Measurements from ENCODE around the gene UFD1. TPM values are rescaled to one million over a fixed set of nuclear protein-coding genes. Genes with fewer than 3 reads are reported as not detected.

UFD1 gene
- total RNA-seq, 1 experiment from 2014 or later: 74.4 TPM

GRCh38 chr22:19442166-19442565 is 36.8 kb downstream of the UFD1 start:
- Histone ChIP-seq H2AK5ac (ENCODE audit: insufficient read length, low read length) (no peak overlapping the region), H2BK15ac (ENCODE audit: low read depth, low read length) (no peak overlapping the region), H2BK120ac (ENCODE audit: low read depth, low read length, poor library complexity, severe bottlenecking) (no peak overlapping the region), H3T11ph (ENCODE audit: low read length) (no peak overlapping the region), H4K91ac (ENCODE audit: insufficient read length, low read depth, low read length) (no peak overlapping the region), H3K14ac (ENCODE audit: insufficient read depth, low read length) (no peak overlapping the region), H3K79me2 (ENCODE audit: insufficient read depth, low read length) (no peaks in the 10 kb centered on the region; the same call in 1 of the 2 replicates), H3K18ac (ENCODE audit: insufficient read length, low read depth, low read length) (no peak overlapping the region), H3K4me2 (ENCODE audit: insufficient read depth, insufficient read length, low read length) (no peak overlapping the region), H3K23me2 (ENCODE audit: insufficient read length, low read depth, low read length, poor library complexity, severe bottlenecking) (peaks cover 4% of the 10 kb centered on the region), H4K8ac (replicated peaks; ENCODE audit: insufficient read length, low read depth, low read length) (no peak overlapping the region), H2BK5ac (ENCODE audit: insufficient read length, low read length) (no peak overlapping the region), H4K5ac (ENCODE audit: insufficient read length, low read depth, low read length) (no peak overlapping the region), H2AFZ (ENCODE audit: low read length) (no peak overlapping the region), H2BK12ac (ENCODE audit: insufficient read length, low read depth, low read length) (no peak overlapping the region), H2BK20ac (ENCODE audit: low read depth, low read length, poor library complexity, severe bottlenecking) (no peak overlapping the region), H3K23ac (ENCODE audit: insufficient read length, low read depth, low read length) (no peak overlapping the region), H4K20me1 (ENCODE audit: control insufficient read depth, insufficient read depth, insufficient read length) (peaks cover 2% of the 10 kb centered on the region), H3K4me1 (ENCODE audit: insufficient read depth, low read length) (no peaks in the 10 kb centered on the region), H3K9ac (ENCODE audit: extremely low read depth, insufficient read length, low read length) (no peak overlapping the region), H3K4ac (ENCODE audit: low read depth, low read length) (no peak overlapping the region), H3K56ac (ENCODE audit: insufficient read length, low read depth, low read length) (no peak overlapping the region), H3K27me3 (ENCODE audit: insufficient read depth, low read length) (no peaks in the 10 kb centered on the region; the same call in 1 of the 2 replicates), H3K9me3 (ENCODE audit: control insufficient read depth, low read depth, low read length) (no peaks in the 10 kb centered on the region), H3K27ac (ENCODE audit: insufficient read length, low read depth, low read length) (no peak overlapping the region), H3K79me1 (ENCODE audit: insufficient read depth, low read depth, low read length, poor library complexity, severe bottlenecking) (no peaks in the 10 kb centered on the region)
- no peak for DNase-seq
- no peak for TF ChIP-seq CTCF (conservative IDR thresholded peaks at IDR 0.05)
- peaks cover 19% of the 10 kb centered on the region for H3K27me3 Mint-ChIP-seq (ENCODE audit: low read depth)
- H3K4me3 Mint-ChIP-seq: no peak overlapping the region
- H3K27ac Mint-ChIP-seq: no peak overlapping the region
- no CpG with 5 or more reads among the region's 2 CpGs for WGBS (ENCODE audit: extremely low coverage, insufficient read length, low lambda C conversion rate)
- no peaks in the 10 kb centered on the region; a peak in 1 of 5 replicates for H3K9me3 Mint-ChIP-seq
- peaks cover 9% of the 10 kb centered on the region in 2 experiments for H3K4me1 Mint-ChIP-seq
- H3K36me3 Mint-ChIP-seq (ENCODE audit: insufficient read depth in 1 of 3, low read depth in 3 of 3): peaks cover 16 to 31% (median 31%) of the 10 kb centered on the region in 3 experiments; a peak in 6 of 7 replicates

All from H9 (cell line).